ENCODE data around the gene SPAG7. TPM values are rescaled to one million over a fixed set of nuclear protein-coding genes. Genes with fewer than 3 reads are reported as not detected.
A peak's percentile ranks its signal among the peaks of the same experiment; 100 is the strongest.

The SPAG7 gene, protein sequence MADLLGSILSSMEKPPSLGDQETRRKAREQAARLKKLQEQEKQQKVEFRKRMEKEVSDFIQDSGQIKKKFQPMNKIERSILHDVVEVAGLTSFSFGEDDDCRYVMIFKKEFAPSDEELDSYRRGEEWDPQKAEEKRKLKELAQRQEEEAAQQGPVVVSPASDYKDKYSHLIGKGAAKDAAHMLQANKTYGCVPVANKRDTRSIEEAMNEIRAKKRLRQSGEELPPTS
- polyA plus RNA-seq (2013, experiment 1 of 2), result 73.1 TPM
- polyA plus RNA-seq (2013, experiment 2 of 2), result 89.2 TPM

DNA sequence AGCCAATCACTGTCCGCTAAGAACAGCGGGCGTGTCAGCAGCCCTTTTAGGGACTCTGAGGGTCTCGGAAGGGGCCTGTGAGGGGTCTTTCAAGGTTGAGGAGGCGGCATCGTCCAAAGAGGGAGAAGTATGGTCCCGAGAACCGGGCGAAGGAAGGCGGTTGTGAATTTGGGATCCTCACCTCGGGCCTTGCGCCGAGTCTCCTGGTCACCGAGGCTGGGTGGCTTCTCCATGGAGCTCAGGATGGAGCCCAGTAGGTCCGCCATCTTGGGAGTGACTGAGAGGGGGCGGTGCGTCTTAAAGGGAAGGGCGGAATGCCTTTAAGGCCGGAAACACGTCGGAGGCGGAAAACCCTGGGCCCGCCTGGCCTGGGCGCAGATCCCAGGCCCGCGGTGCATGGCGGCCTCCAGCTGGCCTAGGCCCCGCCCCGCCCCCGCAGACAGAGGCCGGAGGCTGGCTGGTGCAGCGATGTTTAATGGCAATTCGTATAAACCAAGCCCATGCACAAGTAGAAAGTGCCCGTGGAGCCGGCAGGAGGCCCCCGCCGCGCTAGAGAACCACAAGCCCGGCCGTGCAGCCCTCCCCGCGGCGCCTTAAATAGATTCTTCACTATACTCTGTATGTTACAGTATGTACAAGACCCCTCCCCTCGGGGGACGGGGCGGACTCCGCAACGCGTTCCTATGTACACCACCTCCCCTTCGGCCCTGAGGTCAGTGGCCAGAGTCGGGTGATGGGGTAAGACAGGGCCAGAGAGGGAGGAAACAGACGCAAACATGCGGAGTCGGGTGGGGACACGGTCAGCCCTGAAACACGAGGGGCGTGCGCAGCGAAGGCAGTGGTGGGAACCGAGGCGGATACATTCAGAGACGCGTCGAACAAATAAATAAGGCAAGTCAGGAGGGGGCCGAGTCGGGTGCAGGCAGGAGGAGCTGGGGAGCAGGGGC lies at the start of gene SPAG7:
SPAG7 (minus strand) TSS at position 279 of the 947 bp plus-strand sequence; CDS start at position 266, 13 bp downstream.
- peak within 1 kb of the TSS; percentile 95 for H3K27ac ChIP-seq (ENCODE audit: low read depth, low read length)
- peaks cover 6% of the 10 kb centered on the region for H3K36me3 ChIP-seq (ENCODE audit: insufficient read depth, low read length)
- under 1% methylated on average over 66 of the region's 66 CpGs for WGBS

DNA sequence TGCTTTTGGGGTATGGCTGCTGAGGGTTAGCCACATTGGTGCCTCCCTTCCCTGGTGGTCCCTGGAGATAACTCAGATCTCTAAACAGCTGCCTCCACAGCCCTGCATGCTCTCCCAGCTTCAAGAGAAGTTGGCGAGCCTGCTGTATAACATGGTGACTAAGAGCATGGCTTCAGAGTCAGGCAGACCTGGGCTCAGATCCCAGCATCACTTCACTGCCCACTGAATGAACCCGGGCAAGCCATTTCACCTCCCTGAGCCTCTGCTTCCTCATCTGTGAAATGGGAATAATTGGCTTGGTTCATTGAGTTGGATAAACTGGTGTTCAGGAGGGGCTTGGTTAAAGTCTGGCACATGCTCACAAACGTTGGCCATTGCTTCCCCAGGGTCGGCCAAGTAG lies 46.7 kb upstream of the SPAG7 start:
- H3K27me3 ChIP-seq (ENCODE audit: insufficient read depth, low read length), result no peaks in the 10 kb centered on the region
- no peak overlapping the region for H3K9ac ChIP-seq (ENCODE audit: low read depth, low read length)
- no peaks in the 10 kb centered on the region for H3K9me3 ChIP-seq (ENCODE audit: insufficient read depth, low read depth, low read length)
- no peak overlapping the region for H3K4me3 ChIP-seq (ENCODE audit: low read length)
- 90% methylated on average over 4 of the region's 4 CpGs for WGBS
- no peak overlapping the region for H3K27ac ChIP-seq (ENCODE audit: low read depth, low read length)
- peaks cover 75% of the 10 kb centered on the region for H3K36me3 ChIP-seq (ENCODE audit: insufficient read depth, low read length)
- H3K4me1 ChIP-seq (ENCODE audit: insufficient read depth, low read length), result no peaks in the 10 kb centered on the region

More for the DNA sequence above, at the start of gene SPAG7:
- Histone ChIP-seq H3K27me3 (ENCODE audit: insufficient read depth, low read length) (no peaks in the 10 kb centered on the region), H3K4me1 (ENCODE audit: insufficient read depth, low read length) (peaks cover 11% of the 10 kb centered on the region; the same call in 1 of the 2 replicates), H3K9me3 (ENCODE audit: insufficient read depth, low read depth, low read length) (no peaks in the 10 kb centered on the region), H3K4me3 (ENCODE audit: low read length) (peak within 1 kb of the TSS; percentile 73), H3K9ac (ENCODE audit: low read depth, low read length) (peak within 1 kb of the TSS; percentile 88)

DNA sequence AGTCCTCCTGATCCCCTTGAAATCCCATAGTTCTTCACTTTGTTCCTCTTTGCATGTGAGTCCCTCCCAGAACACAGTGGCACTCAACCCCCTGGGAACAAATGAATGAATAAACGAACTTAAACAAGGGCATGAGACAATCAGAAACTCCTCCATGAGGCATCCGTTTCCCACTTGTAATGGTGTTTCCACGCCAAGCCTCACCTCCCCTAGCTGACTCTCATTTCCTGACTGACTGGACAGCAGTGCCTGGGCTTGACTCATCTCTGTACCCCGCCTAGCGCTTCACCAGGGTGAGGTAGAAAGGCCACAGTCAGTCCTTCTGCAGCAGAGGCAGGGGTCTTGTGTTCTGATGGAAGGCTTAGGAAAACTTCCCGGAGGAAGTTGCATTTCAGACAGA lies 44.3 kb upstream of the SPAG7 start:
- Histone ChIP-seq H3K36me3 (ENCODE audit: insufficient read depth, low read length) (peaks cover 81% of the 10 kb centered on the region), H3K4me3 (ENCODE audit: low read length) (no peak overlapping the region), H3K9ac (ENCODE audit: low read depth, low read length) (no peak overlapping the region), H3K27ac (ENCODE audit: low read depth, low read length) (no peak overlapping the region), H3K27me3 (ENCODE audit: insufficient read depth, low read length) (no peaks in the 10 kb centered on the region), H3K4me1 (ENCODE audit: insufficient read depth, low read length) (no peaks in the 10 kb centered on the region), H3K9me3 (ENCODE audit: insufficient read depth, low read depth, low read length) (no peaks in the 10 kb centered on the region)
- 93% methylated on average over 6 of the region's 6 CpGs for WGBS

DNA sequence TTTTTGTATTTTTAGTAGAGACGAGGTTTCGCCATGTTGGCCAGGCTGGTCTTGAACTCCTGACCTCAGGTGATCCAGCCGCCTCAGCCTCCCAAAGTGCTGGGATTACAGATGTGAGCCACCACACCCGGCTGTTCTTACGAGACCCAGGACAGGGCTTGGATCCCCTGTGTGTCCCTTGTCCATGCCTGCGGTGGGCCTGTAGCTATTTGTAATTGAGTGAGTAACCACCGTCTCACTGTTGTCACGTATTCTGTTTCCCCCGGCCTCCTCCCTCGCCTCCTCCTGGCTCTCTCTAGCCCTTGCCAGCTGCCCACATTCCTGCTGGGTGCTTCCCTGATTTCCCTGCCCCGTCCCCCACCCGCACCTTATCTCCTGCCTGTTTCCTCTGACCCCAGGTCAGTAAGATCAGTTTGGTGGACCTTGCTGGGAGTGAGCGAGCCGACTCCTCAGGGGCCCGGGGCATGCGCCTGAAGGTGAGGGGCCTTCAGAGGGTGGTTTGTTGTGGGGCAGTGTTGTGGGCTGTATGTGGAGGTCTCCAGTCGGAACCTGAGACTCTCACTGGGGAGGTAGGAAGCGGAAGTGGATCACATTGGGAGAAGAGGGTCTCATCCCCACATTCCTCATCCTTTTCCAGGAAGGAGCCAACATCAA lies 35.7 kb upstream of the SPAG7 start:
- Histone ChIP-seq H3K9me3 (ENCODE audit: insufficient read depth, low read depth, low read length) (no peaks in the 10 kb centered on the region), H3K9ac (ENCODE audit: low read depth, low read length) (no peak overlapping the region), H3K27me3 (ENCODE audit: insufficient read depth, low read length) (no peaks in the 10 kb centered on the region), H3K4me3 (ENCODE audit: low read length) (no peak overlapping the region), H3K27ac (ENCODE audit: low read depth, low read length) (no peak overlapping the region), H3K36me3 (ENCODE audit: insufficient read depth, low read length) (peaks cover 75% of the 10 kb centered on the region), H3K4me1 (ENCODE audit: insufficient read depth, low read length) (peaks cover 12% of the 10 kb centered on the region)
- WGBS, result 95% methylated on average over 17 of the region's 18 CpGs

DNA sequence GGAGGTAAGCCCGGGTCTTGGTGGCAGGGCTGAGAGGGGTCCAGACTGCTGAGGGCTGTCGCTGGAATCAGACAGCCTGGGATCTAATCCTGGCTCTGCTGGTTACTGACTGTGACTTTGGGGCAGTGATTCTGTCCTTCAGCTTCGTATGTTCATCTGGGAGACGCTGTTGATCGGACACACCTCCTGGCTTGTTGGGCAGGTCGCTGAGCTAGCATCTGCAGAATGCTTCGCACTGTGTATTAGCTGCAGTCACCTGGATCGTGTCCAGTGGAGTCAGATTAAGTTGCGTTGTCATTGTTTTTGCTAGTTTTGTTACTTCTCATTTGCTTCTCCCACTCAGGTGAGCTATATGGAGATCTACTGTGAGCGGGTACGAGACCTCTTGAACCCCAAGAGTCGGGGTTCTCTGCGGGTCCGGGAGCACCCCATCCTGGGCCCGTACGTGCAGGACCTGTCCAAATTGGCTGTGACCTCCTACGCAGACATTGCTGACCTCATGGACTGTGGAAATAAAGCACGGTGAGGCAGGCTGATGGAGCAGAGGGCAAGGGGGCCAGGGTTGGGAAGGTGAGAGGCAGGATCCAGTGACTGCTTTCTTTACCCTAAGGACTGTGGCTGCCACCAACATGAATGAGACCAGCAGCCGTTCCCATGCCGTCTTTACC lies 34.6 kb upstream of the SPAG7 start:
- 96% methylated on average over 20 of the region's 20 CpGs for WGBS

DNA sequence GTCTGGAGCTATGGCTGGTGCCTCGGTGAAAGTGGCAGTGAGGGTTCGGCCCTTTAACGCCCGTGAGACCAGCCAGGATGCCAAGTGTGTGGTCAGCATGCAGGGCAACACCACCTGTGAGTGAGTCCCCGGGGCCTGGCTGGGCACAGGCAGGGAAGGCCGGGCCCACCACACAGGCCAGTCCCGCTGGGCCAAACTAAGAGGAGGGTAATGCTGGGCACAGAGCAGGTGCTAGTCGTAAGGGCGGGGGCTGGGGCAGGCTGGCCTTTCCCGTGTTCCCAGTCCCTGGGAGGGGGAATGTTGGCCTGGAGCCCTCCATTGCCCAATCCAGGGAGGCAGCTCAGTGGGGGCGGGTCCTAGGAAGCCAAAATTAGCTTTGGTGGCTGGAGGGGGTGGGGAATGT lies 32.6 kb upstream of the SPAG7 start:
- 79% methylated on average over 11 of the region's 11 CpGs for WGBS
- H3K9me3 ChIP-seq (ENCODE audit: insufficient read depth, low read depth, low read length), result no peaks in the 10 kb centered on the region
- H3K4me1 ChIP-seq (ENCODE audit: insufficient read depth, low read length), result peaks cover 12% of the 10 kb centered on the region
- H3K4me3 ChIP-seq (ENCODE audit: low read length), result no peak overlapping the region
- H3K9ac ChIP-seq (ENCODE audit: low read depth, low read length), result no peak overlapping the region
- H3K27me3 ChIP-seq (ENCODE audit: insufficient read depth, low read length), result peaks cover 14% of the 10 kb centered on the region
- H3K36me3 ChIP-seq (ENCODE audit: insufficient read depth, low read length), result peaks cover 46% of the 10 kb centered on the region
- H3K27ac ChIP-seq (ENCODE audit: low read depth, low read length), result no peak overlapping the region

More for the DNA sequence above, 34.6 kb upstream of the SPAG7 start:
- Histone ChIP-seq H3K9me3 (ENCODE audit: insufficient read depth, low read depth, low read length) (no peaks in the 10 kb centered on the region), H3K27me3 (ENCODE audit: insufficient read depth, low read length) (no peaks in the 10 kb centered on the region), H3K36me3 (ENCODE audit: insufficient read depth, low read length) (peaks cover 64% of the 10 kb centered on the region), H3K27ac (ENCODE audit: low read depth, low read length) (no peak overlapping the region), H3K4me3 (ENCODE audit: low read length) (no peak overlapping the region), H3K4me1 (ENCODE audit: insufficient read depth, low read length) (peaks cover 12% of the 10 kb centered on the region), H3K9ac (ENCODE audit: low read depth, low read length) (no peak overlapping the region)

DNA sequence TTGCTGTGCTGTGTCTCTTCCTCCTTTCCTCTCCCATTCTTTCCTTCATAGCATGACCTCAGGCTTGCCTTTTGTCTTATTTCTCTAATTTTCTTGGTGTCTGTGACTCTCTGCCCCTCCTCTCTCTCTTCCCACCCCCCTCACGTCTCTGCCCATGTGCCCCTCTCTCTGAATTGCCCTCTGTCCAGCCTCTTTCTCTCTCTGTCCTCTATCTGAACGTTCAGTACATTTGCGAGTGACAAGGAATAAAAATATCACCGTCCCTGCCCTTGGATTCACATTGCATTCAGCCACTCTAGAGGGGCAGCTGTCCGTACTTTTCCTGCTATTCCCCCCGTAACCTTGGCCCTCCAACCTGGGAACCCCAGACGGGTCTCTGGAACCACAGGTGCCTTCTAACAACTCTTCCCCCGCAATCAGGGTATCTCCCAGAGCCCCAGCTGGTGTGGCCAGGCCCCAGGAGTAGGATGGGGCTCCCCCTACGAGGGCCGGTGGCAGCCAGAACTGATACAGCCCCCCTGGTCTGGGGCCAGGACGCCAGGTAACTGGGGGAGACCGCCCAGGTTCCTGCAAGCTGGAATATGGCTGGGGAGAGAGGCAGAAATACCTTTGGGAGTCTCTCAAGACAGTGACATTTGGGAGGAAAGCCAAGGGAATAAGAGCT lies 31.9 kb upstream of the SPAG7 start:
- Histone ChIP-seq H3K27ac (ENCODE audit: low read depth, low read length) (no peak overlapping the region), H3K4me1 (ENCODE audit: insufficient read depth, low read length) (peaks cover 12% of the 10 kb centered on the region), H3K27me3 (ENCODE audit: insufficient read depth, low read length) (peaks cover 16% of the 10 kb centered on the region), H3K9me3 (ENCODE audit: insufficient read depth, low read depth, low read length) (no peaks in the 10 kb centered on the region), H3K4me3 (ENCODE audit: low read length) (peak overlapping the region; percentile 62), H3K36me3 (ENCODE audit: insufficient read depth, low read length) (peaks cover 40% of the 10 kb centered on the region), H3K9ac (ENCODE audit: low read depth, low read length) (peak overlapping the region; percentile 49; the same call in 1 of the 2 replicates)
- 74% methylated on average over 12 of the region's 12 CpGs for WGBS

DNA sequence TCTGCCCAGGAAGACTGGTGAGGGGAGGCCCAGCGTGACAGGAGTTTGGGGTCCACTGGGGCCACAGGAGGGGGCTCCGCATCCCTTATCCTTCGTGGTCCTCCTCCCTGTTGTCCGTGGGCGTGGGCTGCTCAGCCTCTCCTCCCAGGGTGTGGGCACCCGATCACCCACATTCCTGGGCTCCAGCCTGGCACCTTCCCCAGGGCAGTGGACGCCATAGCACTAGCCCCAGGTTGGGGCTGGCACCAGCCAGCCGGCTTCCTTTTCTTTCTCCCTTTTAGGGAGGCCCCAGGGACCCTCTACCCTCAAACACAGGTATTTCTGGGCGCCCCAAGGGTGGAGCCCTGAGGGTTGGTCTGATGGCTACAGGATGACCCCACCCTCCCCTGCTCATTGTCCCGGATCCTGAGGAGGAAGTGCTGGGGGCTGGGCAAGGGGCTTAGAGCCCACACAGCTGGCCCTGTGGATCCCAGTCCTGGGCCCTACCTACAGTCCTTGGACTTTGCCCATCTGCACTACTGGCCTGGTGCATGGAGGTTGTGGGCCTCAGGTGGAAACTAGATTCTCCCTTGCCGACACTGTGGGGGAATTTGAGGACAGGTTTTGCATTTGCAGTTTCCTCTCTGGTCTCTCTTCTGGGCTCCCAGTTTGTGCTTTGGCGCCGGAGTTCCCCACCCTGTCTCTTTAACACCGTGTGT lies 31.3 kb upstream of the SPAG7 start:
- Histone ChIP-seq H3K4me1 (ENCODE audit: insufficient read depth, low read length) (peaks cover 12% of the 10 kb centered on the region), H3K9me3 (ENCODE audit: insufficient read depth, low read depth, low read length) (no peaks in the 10 kb centered on the region), H3K4me3 (ENCODE audit: low read length) (peak overlapping the region; percentile 62), H3K9ac (ENCODE audit: low read depth, low read length) (peak overlapping the region; percentile 60), H3K27me3 (ENCODE audit: insufficient read depth, low read length) (peaks cover 20% of the 10 kb centered on the region), H3K36me3 (ENCODE audit: insufficient read depth, low read length) (peaks cover 33% of the 10 kb centered on the region), H3K27ac (ENCODE audit: low read depth, low read length) (no peak overlapping the region)
- WGBS, result 18% methylated on average over 13 of the region's 14 CpGs

DNA sequence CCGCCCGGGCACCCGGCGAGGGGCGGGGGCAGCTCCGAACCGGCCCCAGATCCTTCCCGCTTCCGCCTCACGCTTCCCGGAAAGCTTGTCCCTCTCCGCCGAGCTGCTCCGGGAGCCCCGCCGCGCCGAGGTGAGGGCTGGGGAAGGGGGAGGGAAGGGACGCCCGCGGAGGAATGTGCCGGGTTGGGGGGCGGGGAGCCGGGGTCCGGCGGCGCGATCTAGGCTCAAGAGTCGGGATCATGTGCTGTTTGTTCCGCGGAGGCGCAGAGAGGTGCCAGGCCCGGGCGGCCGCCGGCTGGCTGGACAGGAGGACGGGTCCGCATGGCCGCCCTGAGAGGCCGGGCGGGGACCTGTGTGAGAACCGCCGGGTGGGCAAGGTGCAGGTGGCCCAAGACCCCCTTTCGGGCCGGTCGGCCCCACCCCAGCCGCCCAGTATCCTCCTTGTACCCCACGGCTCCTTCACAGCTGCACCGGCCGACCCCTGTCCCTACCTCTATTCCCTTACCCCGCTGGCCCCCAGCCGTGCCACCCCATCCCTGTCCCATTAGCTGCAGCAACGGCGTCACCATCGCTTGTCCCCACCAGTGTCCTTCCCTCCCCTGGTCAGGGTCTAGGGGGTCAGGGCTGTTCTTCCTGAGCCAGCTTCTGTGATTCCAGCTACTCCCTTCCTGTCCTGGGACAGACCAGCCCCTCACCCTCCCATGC lies 30.6 kb upstream of the SPAG7 start:
- H3K27me3 ChIP-seq (ENCODE audit: insufficient read depth, low read length), result peaks cover 20% of the 10 kb centered on the region
- under 1% methylated on average over 55 of the region's 55 CpGs for WGBS
- peak overlapping the region; percentile 60 for H3K9ac ChIP-seq (ENCODE audit: low read depth, low read length)
- H3K4me3 ChIP-seq (ENCODE audit: low read length), result peak overlapping the region; percentile 62
- H3K27ac ChIP-seq (ENCODE audit: low read depth, low read length), result peak overlapping the region; percentile 77
- H3K9me3 ChIP-seq (ENCODE audit: insufficient read depth, low read depth, low read length), result no peaks in the 10 kb centered on the region
- H3K36me3 ChIP-seq (ENCODE audit: insufficient read depth, low read length), result peaks cover 26% of the 10 kb centered on the region
- peaks cover 12% of the 10 kb centered on the region for H3K4me1 ChIP-seq (ENCODE audit: insufficient read depth, low read length)
